ENCODE measurements around the gene SPECC1L.

SPECC1L gene

GRCh38 chr22:24445481-24446259, 175.0 kb downstream of the SPECC1L start:
- POLR2A ChIA-PET: no interaction called here
- TF ChIP-seq CTCF (IDR thresholded peaks at IDR 0.05; ENCODE audit: insufficient read depth, low read length, missing control alignments): no peak
- H3K4me3 ChIP-seq (ENCODE audit: low read depth, low read length): no peak overlapping the region
- CTCF ChIA-PET: interaction anchor here (1.3 to 1.6 kb wide), 2 partner anchors 11 to 22 kb away, joined by 3 to 5 read pairs; no protein-coding TSS in a partner anchor
- DNase-seq (ENCODE audit: low read depth, low spot score): no peak

- no peak overlapping the region for H3K4me3 ChIP-seq (ENCODE audit: low read depth, low read length)
- no peak for TF ChIP-seq CTCF (IDR thresholded peaks at IDR 0.05; ENCODE audit: insufficient read depth, low read length, missing control alignments)
- POLR2A ChIA-PET: no interaction called here
- CTCF ChIA-PET: interaction anchor here (0.9 to 1.6 kb wide), 2 partner anchors 10 to 22 kb away, joined by 3 to 5 read pairs; no protein-coding TSS in a partner anchor
- DNase-seq (ENCODE audit: low read depth, low spot score): no peak
Measured at GRCh38 chr22:24446260-24446611, 175.6 kb downstream of the SPECC1L start.

GRCh38 chr22:24450610-24451009, 180.0 kb downstream of the SPECC1L start:
- DNase-seq (ENCODE audit: low read depth, low spot score): no peak
- TF ChIP-seq CTCF (IDR thresholded peaks at IDR 0.05; ENCODE audit: insufficient read depth, low read length, missing control alignments): no peak
- H3K4me3 ChIP-seq (ENCODE audit: low read depth, low read length): no peak overlapping the region
- ChIA-PET CTCF (interaction anchor here (0.9 kb wide), 1 partner anchor 19 kb away, joined by 3 read pairs; no protein-coding TSS in a partner anchor), POLR2A (no interaction called here)

- no peak for DNase-seq (ENCODE audit: low read depth, low spot score)
- TF ChIP-seq CTCF (IDR thresholded peaks at IDR 0.05; ENCODE audit: insufficient read depth, low read length, missing control alignments): no peak
- CTCF ChIA-PET: interaction anchor here (0.9 kb wide), 1 partner anchor 20 kb away, joined by 3 read pairs; no protein-coding TSS in a partner anchor
- POLR2A ChIA-PET: no interaction called here
- no peak overlapping the region for H3K4me3 ChIP-seq (ENCODE audit: low read depth, low read length)
Measured at GRCh38 chr22:24451162-24451561, 180.5 kb downstream of the SPECC1L start.

GRCh38 chr22:24453853-24454252, 183.2 kb downstream of the SPECC1L start:
- DNase-seq (ENCODE audit: low read depth, low spot score): no peak
- ChIA-PET POLR2A (no interaction called here), CTCF (interaction anchor here (1.0 kb wide), 1 partner anchor 30 kb away, joined by 3 read pairs; no protein-coding TSS in a partner anchor)
- no peak overlapping the region for H3K4me3 ChIP-seq (ENCODE audit: low read depth, low read length)
- no peak for TF ChIP-seq CTCF (IDR thresholded peaks at IDR 0.05; ENCODE audit: insufficient read depth, low read length, missing control alignments)

- TF ChIP-seq CTCF (IDR thresholded peaks at IDR 0.05; ENCODE audit: insufficient read depth, low read length, missing control alignments): no peak
- POLR2A ChIA-PET: no interaction called here
- CTCF ChIA-PET: no interaction called here
- H3K4me3 ChIP-seq (ENCODE audit: low read depth, low read length): no peak overlapping the region
- no peak for DNase-seq (ENCODE audit: low read depth, low spot score)
Measured at GRCh38 chr22:24455039-24455438, 184.4 kb downstream of the SPECC1L start.
